WI38 (cell line): Measurements from ENCODE around the gene ACTR1A.
A peak's percentile ranks its signal among the peaks of the same experiment; 100 is the strongest.

Experiments
- H3K4me3 ChIP-seq: 2 replicates; pipeline ENCODE4 v1.5.1; 2011; ENCODE audit warnings: low read depth, mild to moderate bottlenecking, control low read depth, low read length
- TF ChIP-seq, protein P1 (sequence below): IDR thresholded peaks from 2 replicates; pipeline ENCODE4 v1.5.1; 2012; ENCODE audit warnings: low read depth, mild to moderate bottlenecking, control low read depth, low read length

Gene ACTR1A

DNA sequence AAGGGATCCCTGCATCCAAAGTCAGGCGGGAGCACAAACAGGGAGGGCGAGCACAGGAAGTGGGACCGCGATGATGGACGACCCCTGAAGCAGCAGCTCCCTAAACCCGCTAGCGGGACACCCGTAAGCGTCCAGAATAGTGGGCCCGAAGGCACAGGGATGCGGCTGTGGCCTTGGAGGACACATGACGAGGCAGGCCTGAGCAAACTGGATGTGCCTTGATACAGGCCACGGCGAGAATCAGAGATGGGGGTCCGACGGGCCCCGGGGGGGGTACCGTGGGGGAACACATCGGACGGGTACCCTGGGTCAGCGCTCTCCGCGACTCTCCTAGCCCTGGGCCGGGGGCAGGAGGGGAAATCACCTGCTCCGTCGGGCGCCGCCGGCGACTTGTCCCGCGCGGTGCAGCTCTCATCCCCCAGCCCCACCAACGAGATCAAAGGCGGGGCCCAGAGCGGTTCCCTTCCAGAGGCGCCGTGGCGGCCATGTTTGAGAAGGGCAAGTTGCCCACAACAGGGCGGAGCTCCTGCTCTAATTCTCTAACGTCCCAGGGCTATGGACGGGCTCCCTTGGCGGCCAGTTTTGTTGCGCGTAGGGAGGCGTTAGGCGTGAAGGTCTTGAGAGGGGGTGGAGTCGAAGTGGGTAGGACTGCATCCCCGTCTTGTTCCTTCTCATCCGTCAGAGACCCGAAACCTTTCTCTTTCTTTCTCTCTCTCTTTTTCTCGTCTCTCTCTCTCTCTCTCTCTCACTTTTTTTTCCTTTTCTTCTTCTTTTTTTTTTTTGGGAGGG lies 70.2 kb downstream of the ACTR1A start, which contains the start of gene CUEDC2:
Gene CUEDC2, minus strand, starts transcription at position 413 of the 789 bp plus-strand sequence. CDS start 7,386 bp downstream, outside the sequence.
- TF ChIP-seq, protein P1, sequence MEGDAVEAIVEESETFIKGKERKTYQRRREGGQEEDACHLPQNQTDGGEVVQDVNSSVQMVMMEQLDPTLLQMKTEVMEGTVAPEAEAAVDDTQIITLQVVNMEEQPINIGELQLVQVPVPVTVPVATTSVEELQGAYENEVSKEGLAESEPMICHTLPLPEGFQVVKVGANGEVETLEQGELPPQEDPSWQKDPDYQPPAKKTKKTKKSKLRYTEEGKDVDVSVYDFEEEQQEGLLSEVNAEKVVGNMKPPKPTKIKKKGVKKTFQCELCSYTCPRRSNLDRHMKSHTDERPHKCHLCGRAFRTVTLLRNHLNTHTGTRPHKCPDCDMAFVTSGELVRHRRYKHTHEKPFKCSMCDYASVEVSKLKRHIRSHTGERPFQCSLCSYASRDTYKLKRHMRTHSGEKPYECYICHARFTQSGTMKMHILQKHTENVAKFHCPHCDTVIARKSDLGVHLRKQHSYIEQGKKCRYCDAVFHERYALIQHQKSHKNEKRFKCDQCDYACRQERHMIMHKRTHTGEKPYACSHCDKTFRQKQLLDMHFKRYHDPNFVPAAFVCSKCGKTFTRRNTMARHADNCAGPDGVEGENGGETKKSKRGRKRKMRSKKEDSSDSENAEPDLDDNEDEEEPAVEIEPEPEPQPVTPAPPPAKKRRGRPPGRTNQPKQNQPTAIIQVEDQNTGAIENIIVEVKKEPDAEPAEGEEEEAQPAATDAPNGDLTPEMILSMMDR = no peak
- H3K4me3 ChIP-seq = peak within 1 kb of the TSS; percentile 75

- H3K4me3 ChIP-seq = peak overlapping the region; percentile 75
- TF ChIP-seq, protein P1 = no peak
Observed at GRCh38 chr10:102431452-102432124, 70.9 kb downstream of the ACTR1A start.

GRCh38 chr10:102429468-102429867 lies 73.0 kb downstream of the ACTR1A start:
- H3K4me3 ChIP-seq = no peak overlapping the region
- TF ChIP-seq, protein P1 = no peak
